ENCODE data around the gene SYNCRIP. TPM values are rescaled to one million over a fixed set of nuclear protein-coding genes. Genes with fewer than 3 reads are reported as not detected.

SYNCRIP gene
- total RNA-seq, 2 donors from 2014 or later: 27.0 to 36.1 TPM

DNA sequence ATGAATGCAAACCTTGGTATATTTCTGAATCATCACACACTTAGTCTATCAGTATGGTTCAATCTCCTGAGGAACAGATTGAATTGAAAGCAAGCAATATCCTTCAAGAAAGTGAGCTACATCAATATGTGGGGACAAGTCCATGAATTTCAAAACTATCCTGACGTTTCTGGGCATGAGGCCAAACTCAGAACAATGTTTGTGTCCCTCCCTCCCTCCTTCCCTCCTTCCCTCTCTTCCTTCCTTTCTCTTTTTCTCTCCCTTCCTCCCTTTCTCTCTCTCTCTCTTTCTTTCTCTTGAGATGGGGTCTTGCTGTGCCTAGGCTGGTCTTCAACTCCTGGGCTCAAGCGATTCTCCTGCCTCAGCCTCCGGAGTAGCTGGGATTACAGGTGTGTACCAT is 27.9 kb upstream of the SYNCRIP start:
- no peaks in the 10 kb centered on the region for H3K9me3 ChIP-seq
- peaks cover 27% of the 10 kb centered on the region for H3K4me1 ChIP-seq
- no peaks in the 10 kb centered on the region for H3K27me3 ChIP-seq
- no peaks in the 10 kb centered on the region for H3K36me3 ChIP-seq (replicated peaks in 1 of 2; ENCODE audit: insufficient read depth in 1 of 2, low read depth in 2 of 2)
- no peak overlapping the region for H3K4me3 ChIP-seq
- intact Hi-C loops (cut with DNase I): no loop called here
- DNase-seq (no peak), ATAC-seq (no peak)
- no peak for TF ChIP-seq POLR2A (IDR thresholded peaks at IDR 0.05)
- TF ChIP-seq, protein P1, sequence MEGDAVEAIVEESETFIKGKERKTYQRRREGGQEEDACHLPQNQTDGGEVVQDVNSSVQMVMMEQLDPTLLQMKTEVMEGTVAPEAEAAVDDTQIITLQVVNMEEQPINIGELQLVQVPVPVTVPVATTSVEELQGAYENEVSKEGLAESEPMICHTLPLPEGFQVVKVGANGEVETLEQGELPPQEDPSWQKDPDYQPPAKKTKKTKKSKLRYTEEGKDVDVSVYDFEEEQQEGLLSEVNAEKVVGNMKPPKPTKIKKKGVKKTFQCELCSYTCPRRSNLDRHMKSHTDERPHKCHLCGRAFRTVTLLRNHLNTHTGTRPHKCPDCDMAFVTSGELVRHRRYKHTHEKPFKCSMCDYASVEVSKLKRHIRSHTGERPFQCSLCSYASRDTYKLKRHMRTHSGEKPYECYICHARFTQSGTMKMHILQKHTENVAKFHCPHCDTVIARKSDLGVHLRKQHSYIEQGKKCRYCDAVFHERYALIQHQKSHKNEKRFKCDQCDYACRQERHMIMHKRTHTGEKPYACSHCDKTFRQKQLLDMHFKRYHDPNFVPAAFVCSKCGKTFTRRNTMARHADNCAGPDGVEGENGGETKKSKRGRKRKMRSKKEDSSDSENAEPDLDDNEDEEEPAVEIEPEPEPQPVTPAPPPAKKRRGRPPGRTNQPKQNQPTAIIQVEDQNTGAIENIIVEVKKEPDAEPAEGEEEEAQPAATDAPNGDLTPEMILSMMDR (IDR thresholded peaks at IDR 0.05): no peak
- WGBS, 2 donors: 62 to 64% methylated on average over 3 of the region's 3 CpGs
- H3K27ac ChIP-seq: no peak overlapping the region

DNA sequence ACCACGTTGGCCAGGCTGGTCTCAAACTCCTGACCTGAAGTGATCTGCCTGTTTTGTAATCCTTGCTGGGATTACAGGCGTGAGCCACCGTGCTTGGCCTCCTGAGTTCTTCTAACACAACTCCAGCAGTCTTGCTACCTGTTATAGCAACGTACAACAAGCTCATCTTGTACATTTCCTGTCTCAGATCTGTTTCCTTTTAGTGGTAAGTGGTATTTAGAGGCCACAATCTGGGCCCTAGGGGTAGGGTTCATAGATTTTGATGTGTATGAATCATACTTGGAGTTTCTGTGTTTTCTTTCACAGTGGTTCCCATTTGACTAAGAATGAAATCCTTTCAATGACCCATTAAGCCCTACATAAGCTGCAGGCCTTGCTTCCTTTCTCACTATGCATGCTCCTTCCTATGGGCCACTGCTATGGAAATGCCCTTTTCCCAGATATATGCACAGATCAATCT is 27.1 kb upstream of the SYNCRIP start:
- no peaks in the 10 kb centered on the region for H3K9me3 ChIP-seq
- H3K27ac ChIP-seq: no peak overlapping the region
- peaks cover 19% of the 10 kb centered on the region for H3K4me1 ChIP-seq
- DNase-seq (no peak), ATAC-seq (no peak)
- no peaks in the 10 kb centered on the region for H3K36me3 ChIP-seq (replicated peaks in 1 of 2; ENCODE audit: insufficient read depth in 1 of 2, low read depth in 2 of 2)
- no peaks in the 10 kb centered on the region for H3K27me3 ChIP-seq
- intact Hi-C loops (cut with DNase I): no loop called here
- TF ChIP-seq, protein P1 (IDR thresholded peaks at IDR 0.05): no peak
- no peak for TF ChIP-seq POLR2A (IDR thresholded peaks at IDR 0.05)
- 53 to 76% methylated on average over 4 of the region's 4 CpGs for WGBS, 2 donors
- no peak overlapping the region for H3K4me3 ChIP-seq

DNA sequence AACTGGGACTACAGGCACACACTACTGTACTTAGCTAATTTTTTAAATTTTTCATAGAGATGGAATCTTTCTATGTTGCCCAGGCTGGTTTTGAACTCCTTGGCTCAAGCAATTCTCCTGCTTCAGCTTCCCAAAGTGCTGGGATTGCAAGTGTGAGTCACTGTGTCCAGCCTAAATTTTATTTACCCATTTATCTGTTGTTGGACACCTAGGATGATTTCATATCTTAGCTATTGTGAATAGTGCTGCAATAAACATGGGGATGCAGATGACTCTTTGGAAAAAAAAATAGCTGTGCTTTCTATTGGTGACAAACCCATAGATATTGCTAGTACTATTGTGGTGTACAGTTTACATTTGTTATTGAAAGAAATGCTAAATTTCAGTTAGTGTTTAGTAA is 19.6 kb upstream of the SYNCRIP start:
- no peak for ATAC-seq

DNA sequence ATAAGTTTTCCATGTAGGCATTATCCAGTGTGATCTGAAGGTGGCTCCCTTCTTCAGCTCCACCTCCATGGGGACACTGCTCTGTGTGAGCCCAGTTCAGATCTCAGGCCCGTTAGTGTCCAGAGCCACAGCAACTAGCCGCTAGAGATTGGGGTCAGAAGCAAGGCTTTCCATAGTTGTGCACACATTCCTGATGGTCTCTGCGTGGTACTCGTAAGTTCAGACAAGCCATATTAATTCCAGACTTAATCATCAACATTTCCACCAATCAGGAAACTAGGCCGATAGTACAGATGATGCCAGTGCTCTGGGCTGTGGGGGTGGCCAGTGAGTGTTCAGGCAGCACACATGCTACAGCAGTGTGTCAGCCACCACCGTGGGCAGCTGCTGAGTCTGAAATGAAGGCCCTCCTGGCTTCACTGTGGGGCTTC is 17.5 kb upstream of the SYNCRIP start:
- intact Hi-C loops (cut with DNase I): no loop called here
- WGBS, 2 donors: 74 to 90% methylated on average over 6 of the region's 6 CpGs
- TF ChIP-seq POLR2A (IDR thresholded peaks at IDR 0.05): no peak
- TF ChIP-seq, protein P1 (IDR thresholded peaks at IDR 0.05): no peak
- H3K27me3 ChIP-seq: no peaks in the 10 kb centered on the region
- no peaks in the 10 kb centered on the region for H3K36me3 ChIP-seq (replicated peaks in 1 of 2; ENCODE audit: insufficient read depth in 1 of 2, low read depth in 2 of 2)
- DNase-seq (no peak), ATAC-seq (no peak)
- no peaks in the 10 kb centered on the region for H3K9me3 ChIP-seq
- H3K27ac ChIP-seq: no peak overlapping the region
- no peaks in the 10 kb centered on the region for H3K4me1 ChIP-seq
- no peak overlapping the region for H3K4me3 ChIP-seq

More for the DNA sequence above, 19.6 kb upstream of the SYNCRIP start:
- DNase-seq: no peak
- Histone ChIP-seq H3K27ac (no peak overlapping the region), H3K4me3 (no peak overlapping the region), H3K9me3 (no peaks in the 10 kb centered on the region), H3K36me3 (replicated peaks in 1 of 2; ENCODE audit: insufficient read depth in 1 of 2, low read depth in 2 of 2) (no peaks in the 10 kb centered on the region), H3K4me1 (no peaks in the 10 kb centered on the region), H3K27me3 (no peaks in the 10 kb centered on the region)
- intact Hi-C loops (cut with DNase I): no loop called here
- TF ChIP-seq POLR2A (IDR thresholded peaks at IDR 0.05): no peak
- TF ChIP-seq, protein P1 (IDR thresholded peaks at IDR 0.05): no peak

DNA sequence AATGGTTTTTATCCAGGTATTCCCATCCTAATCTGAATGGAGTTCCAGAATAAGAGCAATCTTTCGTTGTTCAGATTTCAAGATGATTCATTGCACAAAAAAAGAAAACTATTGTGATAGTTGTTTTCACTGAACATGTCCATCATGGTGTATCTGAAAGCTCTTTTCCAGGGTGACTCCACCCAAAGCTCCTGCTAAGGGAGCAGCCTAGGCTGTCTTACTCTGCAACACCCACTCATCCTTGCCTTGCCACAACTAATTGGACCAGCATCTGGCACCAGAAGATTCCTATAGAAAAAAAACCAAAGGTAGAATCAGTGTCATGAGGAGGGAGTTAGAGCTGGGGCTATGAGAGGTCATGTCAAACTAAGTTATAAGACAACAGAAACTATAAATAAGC is 7.9 kb upstream of the SYNCRIP start:
- Histone ChIP-seq H3K36me3 (replicated peaks in 1 of 2; ENCODE audit: insufficient read depth in 1 of 2, low read depth in 2 of 2) (no peaks in the 10 kb centered on the region), H3K4me1 (no peaks in the 10 kb centered on the region), H3K9me3 (no peaks in the 10 kb centered on the region), H3K27ac (no peak overlapping the region), H3K4me3 (no peak overlapping the region), H3K27me3 (no peaks in the 10 kb centered on the region)
- intact Hi-C loops (cut with DNase I): no loop called here
- 81 to 96% methylated on average over 1 of the region's 1 CpG for WGBS, 2 donors
- ATAC-seq: no peak
- TF ChIP-seq POLR2A (IDR thresholded peaks at IDR 0.05): no peak
- TF ChIP-seq, protein P1 (IDR thresholded peaks at IDR 0.05): no peak
- no peak for DNase-seq
